ENCODE data around the gene OR52M1.

DNA sequence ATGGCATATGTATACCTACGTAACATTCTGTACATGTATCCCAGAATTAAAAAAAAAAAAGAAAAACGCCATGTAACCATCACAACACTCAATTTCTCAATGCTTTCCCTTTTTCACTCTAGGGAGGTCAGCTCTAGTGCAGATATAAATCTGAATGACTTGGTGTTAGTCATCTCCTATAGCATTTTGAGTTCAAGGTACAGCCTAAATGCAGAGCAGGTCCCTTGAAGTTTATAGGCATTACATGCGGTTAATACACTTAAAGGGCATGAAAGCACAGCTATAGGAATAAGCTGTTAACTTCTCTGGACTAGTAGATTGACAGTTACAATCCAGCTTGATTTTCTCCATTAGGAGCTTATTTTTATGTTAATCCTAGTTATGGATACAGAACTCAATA, 20.4 kb downstream of the OR52M1 start:
- TF ChIP-seq, protein P1, sequence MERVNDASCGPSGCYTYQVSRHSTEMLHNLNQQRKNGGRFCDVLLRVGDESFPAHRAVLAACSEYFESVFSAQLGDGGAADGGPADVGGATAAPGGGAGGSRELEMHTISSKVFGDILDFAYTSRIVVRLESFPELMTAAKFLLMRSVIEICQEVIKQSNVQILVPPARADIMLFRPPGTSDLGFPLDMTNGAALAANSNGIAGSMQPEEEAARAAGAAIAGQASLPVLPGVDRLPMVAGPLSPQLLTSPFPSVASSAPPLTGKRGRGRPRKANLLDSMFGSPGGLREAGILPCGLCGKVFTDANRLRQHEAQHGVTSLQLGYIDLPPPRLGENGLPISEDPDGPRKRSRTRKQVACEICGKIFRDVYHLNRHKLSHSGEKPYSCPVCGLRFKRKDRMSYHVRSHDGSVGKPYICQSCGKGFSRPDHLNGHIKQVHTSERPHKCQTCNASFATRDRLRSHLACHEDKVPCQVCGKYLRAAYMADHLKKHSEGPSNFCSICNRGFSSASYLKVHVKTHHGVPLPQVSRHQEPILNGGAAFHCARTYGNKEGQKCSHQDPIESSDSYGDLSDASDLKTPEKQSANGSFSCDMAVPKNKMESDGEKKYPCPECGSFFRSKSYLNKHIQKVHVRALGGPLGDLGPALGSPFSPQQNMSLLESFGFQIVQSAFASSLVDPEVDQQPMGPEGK (CRISPR knock-in tag; IDR thresholded peaks at IDR 0.05; ENCODE audit: borderline replicate concordance): no peak
- TF ChIP-seq BACH2 (CRISPR knock-in tag; IDR thresholded peaks at IDR 0.05; ENCODE audit: borderline replicate concordance) (no peak), OSR1 (CRISPR knock-in tag; IDR thresholded peaks at IDR 0.05) (no peak), CSDC2 (CRISPR knock-in tag; IDR thresholded peaks at IDR 0.05) (no peak), ZC3H10 (CRISPR knock-in tag; IDR thresholded peaks at IDR 0.05) (no peak), CREB5 (CRISPR knock-in tag; IDR thresholded peaks at IDR 0.05; ENCODE audit: low read depth) (no peak), GLIS3 (CRISPR knock-in tag; IDR thresholded peaks at IDR 0.05) (no peak), TCF4 (CRISPR knock-in tag; IDR thresholded peaks at IDR 0.05; ENCODE audit: borderline replicate concordance) (no peak), TOX (CRISPR knock-in tag; IDR thresholded peaks at IDR 0.05; ENCODE audit: borderline replicate concordance) (no peak), ZFP30 (CRISPR knock-in tag; IDR thresholded peaks at IDR 0.05) (no peak)

All from SK-N-SH treated with all-trans-retinoic acid at 6 μM for 48 hours (cell line).